Renal cortex interstitium (tissue), 15 donors: Measurements from ENCODE around the gene TMEM25. TPM values are rescaled to one million over a fixed set of nuclear protein-coding genes. Genes with fewer than 3 reads are reported as not detected.
"Not testable (repeated sequence)": the region's sequence is repeated elsewhere in the genome, so short reads cannot be mapped to it uniquely, and the experiment has no call there.

Experiments used
- DNase-seq, 11 donors: peaks; one replicate each; pipeline ENCODE4 v3.0.0-alpha.2; 2013; ENCODE audit warnings: low read depth in 9 of 11, low spot score in 4 of 11; ENCODE audit errors: extremely low read depth in 1 of 11
- long read RNA-seq, 16 experiments: transcript quantifications; one replicate each; lab custom pipeline, GENCODE V29; 2026
- polyA plus RNA-seq, 3 donors: library from polyadenylated mRNA; unstranded; fragments of 120-200 nt; gene quantifications; one replicate each; pipeline ENCODE4 v1.2.1, GENCODE V29; 2013; ENCODE audit not compliant: insufficient read length in 3 of 3

Gene TMEM25
- 10 to 100 TPM; 26.1 to 36.7 (median 30.9) TPM for polyA plus RNA-seq
- long read RNA-seq, donor 1, partial matches to known transcripts, result 0 of 13 reads
- long read RNA-seq, donor 1, other reads (novel, unspliced or antisense), result 10 of 13 reads
- long read RNA-seq, donor 2, partial matches to known transcripts, result 0 of 4 reads
- long read RNA-seq, donor 2, other reads (novel, unspliced or antisense), result 0 of 4 reads
- long read RNA-seq, donor 3, transcript TMEM25-203 (9 exons, 1,456 nt), result major isoform, 5 of 9 reads
- long read RNA-seq, donor 3, partial matches to known transcripts, result 0 of 9 reads
- long read RNA-seq, donor 3, other reads (novel, unspliced or antisense), result 0 of 9 reads
- long read RNA-seq, donor 4, partial matches to known transcripts, result 14 of 15 reads
- long read RNA-seq, donor 4, other reads (novel, unspliced or antisense), result 0 of 15 reads
- long read RNA-seq, donor 5, result 0 reads
- long read RNA-seq, donor 6, partial matches to known transcripts, result 13 of 17 reads
- long read RNA-seq, donor 6, other reads (novel, unspliced or antisense), result 0 of 17 reads
- long read RNA-seq, donor 7, partial matches to known transcripts, result 19 of 37 reads
- long read RNA-seq, donor 7, other reads (novel, unspliced or antisense), result 11 of 37 reads
- long read RNA-seq, donor 8, partial matches to known transcripts, result 19 of 42 reads
- long read RNA-seq, donor 8, other reads (novel, unspliced or antisense), result 18 of 42 reads
- long read RNA-seq, donor 9, partial matches to known transcripts, result 0 of 14 reads
- long read RNA-seq, donor 9, other reads (novel, unspliced or antisense), result 11 of 14 reads
- long read RNA-seq, donor 10, partial matches to known transcripts, result 7 of 7 reads
- long read RNA-seq, donor 10, other reads (novel, unspliced or antisense), result 0 of 7 reads
- long read RNA-seq, donor 11, partial matches to known transcripts, result 0 of 4 reads
- long read RNA-seq, donor 11, other reads (novel, unspliced or antisense), result 0 of 4 reads
- long read RNA-seq, donor 12, partial matches to known transcripts, result 0 of 13 reads
- long read RNA-seq, donor 12, other reads (novel, unspliced or antisense), result 11 of 13 reads
- long read RNA-seq, donor 13, result 0 reads
- long read RNA-seq, donor 14, partial matches to known transcripts, result 0 of 23 reads
- long read RNA-seq, donor 14, other reads (novel, unspliced or antisense), result 18 of 23 reads
- long read RNA-seq, donor 15, partial matches to known transcripts, result 0 of 1 reads
- long read RNA-seq, donor 15, other reads (novel, unspliced or antisense), result 0 of 1 reads
- long read RNA-seq, donor 16, transcript TMEM25-201 (9 exons, 2,409 nt), result major isoform, 5 of 10 reads
- long read RNA-seq, donor 16, partial matches to known transcripts, result 0 of 10 reads
- long read RNA-seq, donor 16, other reads (novel, unspliced or antisense), result 0 of 10 reads

DNA sequence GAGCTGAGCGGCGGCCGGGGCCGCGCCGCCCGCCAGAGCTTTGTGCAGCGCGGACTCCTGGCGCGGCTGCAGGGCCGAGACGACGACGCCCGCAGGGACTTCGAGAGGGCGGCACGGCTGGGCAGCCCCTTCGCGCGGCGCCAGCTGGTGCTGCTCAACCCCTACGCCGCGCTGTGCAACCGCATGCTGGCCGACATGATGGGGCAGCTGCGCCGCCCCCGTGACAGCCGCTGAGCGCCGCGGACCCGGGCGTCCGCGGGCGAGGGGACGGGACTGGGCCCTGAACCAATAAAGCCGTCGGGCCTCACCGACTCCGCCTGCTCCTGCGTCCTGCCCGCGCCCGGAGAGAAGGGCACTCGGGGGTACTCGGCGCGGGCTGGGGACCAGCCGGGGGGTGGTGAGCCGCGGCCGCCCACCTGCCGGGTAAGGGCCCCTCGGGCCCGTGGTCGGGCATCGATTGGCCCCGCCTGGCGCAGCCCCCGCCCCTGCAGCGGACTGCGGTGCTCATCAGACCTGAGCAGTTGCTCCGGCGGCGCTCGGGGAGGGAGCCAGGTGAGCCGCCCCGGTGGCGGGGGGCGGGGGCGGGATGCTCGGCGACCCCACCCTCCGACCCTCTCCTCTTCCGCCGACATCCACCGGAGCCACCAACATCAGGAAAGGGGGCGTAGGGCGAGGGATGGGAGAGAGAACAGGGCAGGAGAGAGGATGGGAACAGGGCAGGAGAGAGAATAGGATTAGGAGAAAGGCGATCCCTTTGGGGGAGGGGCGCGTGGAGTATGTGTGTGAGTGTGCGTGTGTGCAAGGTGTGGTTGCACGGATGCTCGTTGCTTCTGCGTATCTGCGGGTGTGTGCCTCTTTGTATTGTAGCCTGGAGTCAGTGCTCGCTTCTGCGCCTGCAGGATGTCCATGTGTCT lies at the start of gene TMEM25:
TSS of gene TMEM25 (plus strand) at position 510 of the 914 bp plus-strand sequence. CDS start 610 bp downstream, outside the sequence.
- peak in 10 of 11 donors; percentile 18 to 66 (median 50) for DNase-seq

GRCh38 chr11:118481238-118481637 lies 49.8 kb upstream of the TMEM25 start:
- DNase-seq, result not testable (repeated sequence)

DNA sequence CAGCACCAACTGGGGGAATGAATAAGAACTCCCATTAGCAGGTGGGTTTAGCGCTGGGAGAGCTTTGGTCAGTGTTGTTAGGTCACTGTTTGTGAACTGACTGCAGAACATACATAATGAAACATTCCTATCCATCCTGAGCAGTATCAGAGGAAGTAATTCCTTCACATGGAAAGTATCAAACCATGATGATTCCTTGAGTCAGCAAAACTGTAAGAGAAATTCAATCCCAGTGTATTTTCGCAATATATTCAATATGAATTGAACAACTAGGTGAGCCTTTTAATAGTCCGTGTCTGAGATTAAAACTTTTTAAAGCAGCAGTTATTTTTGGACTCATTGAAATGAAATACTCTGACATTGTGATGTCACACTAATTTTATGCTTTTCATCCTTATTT lies 46.6 kb upstream of the TMEM25 start:
- DNase-seq, result no peak

DNA sequence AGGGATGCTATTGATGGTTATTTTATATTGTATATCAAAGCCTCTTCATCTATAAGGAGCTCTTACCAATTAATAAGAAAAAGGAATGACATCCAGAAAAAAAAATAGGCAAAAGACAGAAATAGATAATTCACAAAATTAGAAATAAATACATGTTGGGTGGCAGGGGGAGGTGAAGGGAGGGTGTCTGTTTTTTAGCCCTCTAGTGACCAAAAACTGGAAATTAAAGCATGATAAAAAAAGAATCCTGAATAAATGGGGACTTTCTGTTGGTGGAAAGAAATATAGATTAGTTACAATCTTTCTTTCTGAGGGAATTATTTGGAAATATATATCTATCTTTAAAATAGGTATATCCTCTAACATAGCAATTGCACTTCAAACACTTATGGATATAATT lies 45.7 kb upstream of the TMEM25 start:
- no peak for DNase-seq

GRCh38 chr11:118488480-118489109 lies 42.4 kb upstream of the TMEM25 start:
- DNase-seq, result peak; percentile 56 to 76 (median 64)

GRCh38 chr11:118491041-118491440 lies 40.0 kb upstream of the TMEM25 start:
- DNase-seq, result no peak

GRCh38 chr11:118497831-118498230 lies 33.2 kb upstream of the TMEM25 start:
- DNase-seq, result no peak

GRCh38 chr11:118503216-118503615 lies 27.8 kb upstream of the TMEM25 start:
- DNase-seq, result no peak

DNA sequence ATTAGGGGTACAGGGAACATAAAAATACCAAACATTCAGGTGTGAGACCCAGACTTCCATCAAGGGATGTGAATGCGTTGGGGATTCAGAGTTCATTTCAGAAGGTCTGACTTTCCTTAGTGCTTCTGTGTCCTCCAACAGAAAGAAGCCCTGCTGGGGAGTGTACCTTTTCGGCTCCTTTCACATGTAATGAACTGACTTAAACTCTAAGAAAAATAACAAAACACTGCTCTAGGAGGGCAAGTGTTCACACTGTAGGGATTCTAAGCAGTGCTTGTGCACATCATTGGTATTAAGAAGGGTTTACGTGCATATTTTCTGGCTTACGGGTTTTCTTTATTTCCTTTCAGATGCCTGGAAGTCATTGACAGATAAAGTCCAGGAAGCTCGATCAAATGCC lies 19.4 kb upstream of the TMEM25 start:
- DNase-seq, result no peak

DNA sequence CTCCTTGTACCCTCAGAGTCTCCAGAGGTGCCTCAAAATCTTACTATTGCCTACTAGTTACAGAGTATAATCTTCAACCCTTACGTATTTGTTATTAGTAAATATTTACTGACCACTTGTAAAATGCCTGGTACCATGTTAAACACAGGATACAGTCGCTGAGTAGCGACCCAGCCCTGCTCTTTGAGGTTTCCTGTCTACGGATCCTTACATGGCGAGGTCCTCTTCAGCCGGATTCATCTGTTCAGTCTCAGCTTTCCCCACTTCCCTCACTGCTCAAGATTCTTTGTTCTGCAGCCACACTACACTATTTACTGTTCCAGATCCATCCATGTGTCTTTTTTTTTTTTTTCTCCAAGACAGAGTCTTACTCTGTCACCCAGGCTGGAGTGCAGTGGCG lies 16.9 kb upstream of the TMEM25 start:
- no peak for DNase-seq

DNA sequence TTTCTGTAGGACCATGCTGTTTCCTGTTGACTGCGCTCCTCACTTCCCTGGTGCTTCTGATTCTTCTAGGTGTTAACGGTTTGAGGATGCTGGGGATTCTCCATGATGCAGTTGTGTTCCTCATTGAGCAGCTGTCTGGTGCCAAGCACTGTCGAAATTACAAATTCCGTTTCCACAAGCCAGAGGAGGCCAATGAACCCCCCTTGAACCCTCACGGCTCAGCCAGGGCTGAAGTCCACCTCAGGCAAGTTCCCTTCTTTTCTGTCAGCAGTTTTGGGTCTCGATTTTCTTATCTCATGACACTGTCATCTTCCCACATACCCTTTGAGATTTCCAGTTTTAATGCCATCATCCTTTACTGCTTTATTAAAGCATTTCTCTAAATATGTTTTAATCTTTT lies 11.4 kb upstream of the TMEM25 start:
- DNase-seq, result no peak

GRCh38 chr11:118521892-118522311 lies 9.1 kb upstream of the TMEM25 start:
- DNase-seq, result no peak

DNA sequence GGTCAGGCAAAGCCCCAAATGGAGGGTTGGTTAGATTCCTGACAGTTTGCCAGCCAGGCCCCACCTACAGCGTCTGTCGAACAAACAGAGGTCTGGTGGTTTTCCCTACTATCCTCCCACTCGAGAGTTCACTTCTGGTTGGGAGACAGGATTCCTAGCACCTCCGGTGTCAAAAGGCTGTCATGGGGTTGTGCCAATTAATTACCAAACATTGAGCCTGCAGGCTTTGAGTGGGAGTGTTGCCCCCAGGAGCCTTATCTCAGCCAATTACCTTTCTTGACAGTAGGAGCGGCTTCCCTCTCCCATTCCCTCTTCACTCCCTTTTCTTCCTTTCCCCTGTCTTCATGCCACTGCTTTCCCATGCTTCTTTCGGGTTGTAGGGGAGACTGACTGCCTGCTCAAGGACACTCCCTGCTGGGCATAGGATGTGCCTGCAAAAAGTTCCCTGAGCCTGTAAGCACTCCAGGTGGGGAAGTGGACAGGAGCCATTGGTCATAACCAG lies 8.4 kb upstream of the TMEM25 start:
- DNase-seq, result peak in 4 of 11 donors; percentile 1 to 29 (median 8)

- DNase-seq, result no peak
Observed at GRCh38 chr11:118524356-118524755, 6.6 kb upstream of the TMEM25 start.

DNA sequence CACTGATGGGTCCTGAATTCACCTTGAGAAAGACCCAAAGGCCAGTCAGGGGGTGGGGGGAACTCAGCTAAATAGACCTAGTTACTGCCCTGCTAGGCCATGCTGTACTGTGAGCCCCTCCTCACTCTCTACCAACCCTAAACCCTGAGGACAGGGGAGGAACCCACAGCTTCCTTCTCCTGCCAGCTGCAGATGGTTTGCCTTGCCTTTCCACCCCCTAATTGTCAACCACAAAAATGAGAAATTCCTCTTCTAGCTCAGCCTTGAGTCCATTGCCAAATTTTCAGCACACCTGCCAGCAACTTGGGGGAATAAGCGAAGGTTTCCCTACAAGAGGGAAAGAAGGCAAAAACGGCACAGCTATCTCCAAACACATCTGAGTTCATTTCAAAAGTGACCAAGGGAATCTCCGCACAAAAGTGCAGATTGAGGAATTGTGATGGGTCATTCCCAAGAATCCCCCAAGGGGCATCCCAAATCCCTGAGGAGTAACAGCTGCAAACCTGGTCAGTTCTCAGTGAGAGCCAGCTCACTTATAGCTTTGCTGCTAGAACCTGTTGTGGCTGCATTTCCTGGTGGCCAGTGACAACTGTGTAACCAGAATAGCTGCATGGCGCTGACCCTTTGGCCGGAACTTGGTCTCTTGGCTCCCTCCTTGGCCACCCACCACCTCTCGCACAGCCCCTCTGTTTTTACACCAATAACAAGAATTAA lies 6.1 kb upstream of the TMEM25 start:
- DNase-seq, result no peak

GRCh38 chr11:118526688-118527087 lies 4.3 kb upstream of the TMEM25 start:
- no peak for DNase-seq

DNA sequence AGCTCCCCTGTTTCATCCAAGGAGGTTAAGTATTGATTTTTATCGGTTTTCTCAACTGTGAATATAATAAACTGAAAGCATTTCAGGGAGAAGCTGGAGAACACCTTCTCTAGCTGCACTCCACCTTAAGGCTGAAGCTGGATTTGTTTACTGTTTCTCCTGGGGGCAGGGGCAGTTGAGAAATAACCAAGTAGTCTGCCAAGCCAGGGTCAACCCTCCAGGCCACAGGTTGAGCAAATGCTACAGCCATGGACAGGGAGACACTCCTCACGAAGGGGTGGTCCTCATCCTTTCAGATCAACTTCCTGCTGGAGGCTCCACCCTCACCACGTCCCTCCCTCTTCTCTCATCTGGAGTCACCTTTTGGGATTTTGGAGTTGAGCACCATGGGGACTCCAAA lies 3.9 kb upstream of the TMEM25 start, which contains the start of gene TTC36:
TSS of gene TTC36 (plus strand) at position 366 of the 400 bp plus-strand sequence. CDS start at position 387, 21 bp downstream.
- DNase-seq, result no peak
